BJ (cell line): ENCODE data around the gene DIS3L2. TPM values are rescaled to one million over a fixed set of nuclear protein-coding genes. Genes with fewer than 3 reads are reported as not detected.

Source experiments
- CTCF ChIA-PET: fragments of 350-600 bp; formaldehyde crosslinking; extraction: SDS; loops from one replicate; lab custom pipeline; 2021; ENCODE audit warnings: antibody characterized with exemption, inconsistent platforms; lab: Yijun Ruan, JAX
- POLR2A ChIA-PET: fragments of 300-600 bp; sonication (Branson Sonifier 250); formaldehyde crosslinking; extraction: SDS; loops from one replicate; lab custom pipeline; 2021; ENCODE audit warnings: antibody characterized with exemption; lab: Charles Lee
- DNase-seq: peaks from one replicate; pipeline ENCODE4 v3.0.0-alpha.2; 2011; ENCODE audit warnings: low read depth
- H3K27me3 ChIP-seq: 2 replicates; pipeline ENCODE4 v1.6.0; 2011; ENCODE audit warnings: low read length; ENCODE audit not compliant: control insufficient read depth, insufficient read depth
- H3K36me3 ChIP-seq: 2 replicates; pipeline ENCODE4 v1.5.1; 2011; ENCODE audit warnings: low read length; ENCODE audit not compliant: control insufficient read depth, insufficient read depth
- H3K4me3 ChIP-seq: 2 replicates; pipeline ENCODE4 v1.5.1; 2011; ENCODE audit warnings: low read depth, mild to moderate bottlenecking, control low read depth, low read length
- CTCF ChIP-seq: IDR thresholded peaks from 2 replicates; pipeline ENCODE4 v1.5.1; 2011; ENCODE audit warnings: low read depth, mild to moderate bottlenecking, control low read depth, inconsistent platforms, low read length, moderate library complexity; ENCODE audit not compliant: insufficient read depth
- polyA plus RNA-seq: library from polyadenylated mRNA; depleted of rRNA; stranded (reverse); fragments of >200 nt; gene quantifications from 2 replicates; pipeline ENCODE4 v1.2.3, GENCODE V29; 2011

DIS3L2 gene
- polyA plus RNA-seq, 1 experiment, result 12.4 TPM

DNA sequence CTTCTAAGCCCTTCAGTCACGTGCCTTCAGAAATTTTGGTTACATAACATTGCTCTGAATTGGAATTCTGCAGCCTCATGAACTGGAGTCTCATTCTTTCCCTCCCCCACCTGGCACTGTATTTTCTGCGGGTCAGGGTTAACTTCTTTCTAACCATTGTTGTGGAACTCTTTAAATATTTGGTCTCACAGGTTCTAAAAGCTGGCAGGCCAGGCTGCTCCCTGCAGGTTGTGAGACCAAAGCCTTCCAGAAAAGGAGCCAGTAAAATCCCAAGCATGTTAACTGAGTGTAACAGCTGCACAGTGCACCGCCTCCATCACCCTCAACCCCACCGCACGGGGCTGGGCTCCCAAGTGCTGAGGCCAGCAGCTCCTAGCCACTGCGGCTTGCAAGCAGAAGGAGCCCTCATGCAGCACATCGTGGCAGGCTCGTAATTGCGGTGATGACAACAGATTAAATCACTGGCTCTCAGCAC, 243.0 kb downstream of the DIS3L2 start:
- Histone ChIP-seq H3K36me3 (no peaks in the 10 kb centered on the region), H3K4me3 (no peak overlapping the region), H3K27me3 (no peaks in the 10 kb centered on the region)
- ChIA-PET CTCF (no interaction called here), POLR2A (no interaction called here)
- no peak for TF ChIP-seq CTCF
- no peak for DNase-seq

DNA sequence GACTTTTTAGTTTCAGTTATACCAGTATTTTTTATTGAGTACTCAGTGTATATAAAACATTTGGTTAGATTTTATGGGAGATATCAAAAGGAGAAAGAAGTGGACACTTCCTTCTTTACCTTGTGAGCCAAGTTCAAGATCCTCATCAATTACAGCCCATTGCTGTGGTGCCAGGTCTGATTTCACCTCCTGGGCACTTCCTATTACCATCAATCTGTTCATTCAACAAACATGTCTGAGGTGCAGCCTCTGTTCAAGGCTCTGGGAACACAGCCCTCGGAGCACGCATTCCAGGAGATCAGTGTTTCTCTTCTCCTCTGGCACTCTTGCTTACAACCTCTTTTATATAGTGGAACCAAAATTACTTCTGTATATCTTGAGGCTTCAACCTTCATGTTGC, 245.7 kb downstream of the DIS3L2 start:
- H3K4me3 ChIP-seq, result no peak overlapping the region
- H3K36me3 ChIP-seq, result peaks cover 5% of the 10 kb centered on the region
- ChIA-PET POLR2A (no interaction called here), CTCF (no interaction called here)
- no peak for DNase-seq
- no peaks in the 10 kb centered on the region for H3K27me3 ChIP-seq
- TF ChIP-seq CTCF, result no peak

DNA sequence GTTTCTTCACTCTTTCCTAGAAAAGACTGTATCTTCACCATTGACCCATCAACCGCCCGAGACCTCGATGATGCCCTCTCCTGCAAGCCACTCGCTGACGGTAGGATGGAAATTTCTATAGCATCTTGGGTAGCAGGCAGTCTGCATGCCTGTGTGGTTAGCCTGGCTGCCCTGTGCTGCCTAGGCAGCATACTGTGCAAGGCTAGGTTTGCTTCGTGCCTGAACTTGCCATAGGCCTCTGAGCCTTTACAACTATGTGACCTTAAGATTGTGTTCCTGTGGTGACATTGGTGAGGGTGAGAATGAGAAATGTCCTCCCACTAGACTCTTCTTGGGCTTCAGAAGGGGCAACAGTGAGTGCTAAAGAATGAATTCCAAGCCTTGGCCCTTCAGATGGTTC, 248.8 kb downstream of the DIS3L2 start:
- H3K27me3 ChIP-seq, result no peaks in the 10 kb centered on the region
- no peak for DNase-seq
- no peak overlapping the region for H3K4me3 ChIP-seq
- ChIA-PET POLR2A (no interaction called here), CTCF (no interaction called here)
- H3K36me3 ChIP-seq, result peaks cover 5% of the 10 kb centered on the region
- TF ChIP-seq CTCF, result no peak

DNA sequence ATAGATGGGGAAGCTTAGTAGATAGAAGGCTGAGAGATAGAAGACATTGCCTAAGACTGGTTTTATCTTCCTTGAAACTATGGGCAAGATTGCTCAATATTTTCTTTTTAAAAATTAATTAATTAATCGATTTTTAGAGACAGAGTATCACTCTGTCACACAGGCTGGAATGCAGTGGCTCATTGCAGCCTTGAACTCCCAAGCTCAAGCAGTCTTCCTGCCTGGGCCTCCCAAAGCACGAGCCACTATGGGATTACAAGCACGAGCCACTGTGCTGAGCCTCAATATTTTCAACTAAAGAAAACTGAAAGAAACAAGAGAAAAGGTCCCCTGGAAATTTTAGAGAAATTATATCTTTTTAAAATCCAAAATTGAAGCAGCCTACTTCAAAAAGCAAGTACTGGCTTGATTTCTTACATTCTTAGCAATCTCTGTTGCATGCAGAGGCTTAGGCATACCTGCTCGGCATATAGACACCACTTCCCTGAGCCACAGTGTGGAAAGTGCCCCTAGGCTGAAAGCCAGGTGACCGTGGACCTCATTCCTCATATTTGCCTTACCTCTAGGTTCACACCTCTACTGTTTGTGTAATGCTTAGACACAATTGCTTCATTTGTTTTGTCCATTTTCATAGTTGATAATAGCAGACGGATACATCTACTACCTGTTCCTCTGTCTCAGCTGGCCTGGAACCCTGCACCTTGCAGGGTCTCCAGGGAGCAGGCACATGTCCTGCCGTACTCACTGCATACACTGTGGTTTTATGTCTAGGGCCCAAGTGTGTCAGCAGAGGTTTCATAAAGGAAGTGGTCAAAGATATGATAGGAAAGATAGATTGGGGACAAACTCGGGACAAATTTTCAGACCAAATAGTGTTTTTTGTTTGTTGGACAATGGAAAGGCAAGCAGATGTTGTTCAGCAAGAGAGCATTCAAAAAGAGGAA, 250.5 kb downstream of the DIS3L2 start:
- no peak for DNase-seq
- ChIA-PET CTCF (interaction anchor here (0.6 kb wide), 1 partner anchor 33 kb away, joined by 3 read pairs; no protein-coding TSS in a partner anchor), POLR2A (no interaction called here)
- no peak overlapping the region for H3K4me3 ChIP-seq
- no peaks in the 10 kb centered on the region for H3K27me3 ChIP-seq
- peaks cover 5% of the 10 kb centered on the region for H3K36me3 ChIP-seq
- TF ChIP-seq CTCF, result no peak

- H3K4me3 ChIP-seq, result no peak overlapping the region
- H3K36me3 ChIP-seq, result peaks cover 5% of the 10 kb centered on the region
- no peak for DNase-seq
- no peaks in the 10 kb centered on the region for H3K27me3 ChIP-seq
- ChIA-PET CTCF (no interaction called here), POLR2A (no interaction called here)
- TF ChIP-seq CTCF, result no peak
Observed at GRCh38 chr2:232213176-232213575, 251.7 kb downstream of the DIS3L2 start.
